Measurements from ENCODE around the gene ITFG2. TPM values are rescaled to one million over a fixed set of nuclear protein-coding genes. Genes with fewer than 3 reads are reported as not detected.

Gene ITFG2
- polyA plus RNA-seq, 1 donor (not counting 4 experiments of a cell fraction or from before 2014, with no cell fraction given), result 13.0 TPM

- no peaks in the 10 kb centered on the region for H4K20me1 ChIP-seq (ENCODE audit: control insufficient read depth, extremely low read depth, insufficient read depth, low read length)
- dilution Hi-C loops (cut with MboI; ENCODE audit: extremely low pct_ligation_motif_present, low sequenced_read_pairs), result no loop called here
- H3K9me1 ChIP-seq (ENCODE audit: control insufficient read depth, extremely low read depth, insufficient read depth, low read length), result no peaks in the 10 kb centered on the region
- H2AFZ ChIP-seq (ENCODE audit: control insufficient read depth, low read length), result no peak overlapping the region
- no peaks in the 10 kb centered on the region for H3K9me3 ChIP-seq (ENCODE audit: control insufficient read depth, low read depth, low read length)
- no peaks in the 10 kb centered on the region for H3K79me2 ChIP-seq (ENCODE audit: control insufficient read depth, insufficient read depth, low read length)
- H3K4me3 ChIP-seq (ENCODE audit: control insufficient read depth in 2 of 3, extremely low read depth in 1 of 3, insufficient read depth in 2 of 3, low read depth in 1 of 3, low read length in 3 of 3), result no peak overlapping the region
- no peak overlapping the region for H3K27ac ChIP-seq (ENCODE audit: control insufficient read depth, insufficient read depth, low read length)
- no peak for FAIRE-seq
- no peak overlapping the region for H3K9ac ChIP-seq (ENCODE audit: control insufficient read depth, extremely low read depth, insufficient read depth, low read length)
- no peak overlapping the region for H3K4me2 ChIP-seq (ENCODE audit: control insufficient read depth, extremely low read depth, insufficient read depth, low read depth, low read length)
- TF ChIP-seq CTCF (optimal IDR thresholded peaks at IDR 0.05 in 1 of 3, IDR thresholded peaks at IDR 0.05 in 1 of 3, conservative IDR thresholded peaks at IDR 0.05 in 1 of 3; ENCODE audit: extremely low read depth in 1 of 3, insufficient read depth in 2 of 3, low read length in 3 of 3) (no peak), EZH2 (IDR thresholded peaks at IDR 0.05; ENCODE audit: low read length) (no peak)
- H3K27me3 ChIP-seq (ENCODE audit: control insufficient read depth, extremely low read depth, insufficient read depth, low read length), result no peaks in the 10 kb centered on the region
- no peaks in the 10 kb centered on the region for H3K4me1 ChIP-seq (ENCODE audit: control insufficient read depth, extremely low read depth, insufficient read depth, low read length)
- DNase-seq (ENCODE audit: low read depth, low spot score), result no peak
- peaks cover 35 to 42% of the 10 kb centered on the region in 2 experiments for H3K36me3 ChIP-seq (ENCODE audit: control insufficient read depth in 2 of 2, extremely low read depth in 1 of 2, insufficient read depth in 2 of 2, low read length in 2 of 2)
Measured at GRCh38 chr12:2824541-2824940, 12.1 kb downstream of the ITFG2 start.

GRCh38 chr12:2825132-2825531 lies 12.7 kb downstream of the ITFG2 start:
- dilution Hi-C loops (cut with MboI; ENCODE audit: extremely low pct_ligation_motif_present, low sequenced_read_pairs), result no loop called here
- H3K4me2 ChIP-seq (ENCODE audit: control insufficient read depth, extremely low read depth, insufficient read depth, low read depth, low read length), result no peak overlapping the region
- H4K20me1 ChIP-seq (ENCODE audit: control insufficient read depth, extremely low read depth, insufficient read depth, low read length), result no peaks in the 10 kb centered on the region
- no peak overlapping the region for H3K4me3 ChIP-seq (ENCODE audit: control insufficient read depth in 2 of 3, extremely low read depth in 1 of 3, insufficient read depth in 2 of 3, low read depth in 1 of 3, low read length in 3 of 3)
- H3K36me3 ChIP-seq (ENCODE audit: control insufficient read depth in 2 of 2, extremely low read depth in 1 of 2, insufficient read depth in 2 of 2, low read length in 2 of 2), result peaks cover 29 to 40% of the 10 kb centered on the region in 2 experiments
- DNase-seq (ENCODE audit: low read depth, low spot score), result no peak
- H3K79me2 ChIP-seq (ENCODE audit: control insufficient read depth, insufficient read depth, low read length), result no peaks in the 10 kb centered on the region
- H3K27ac ChIP-seq (ENCODE audit: control insufficient read depth, insufficient read depth, low read length), result no peak overlapping the region
- H3K9me1 ChIP-seq (ENCODE audit: control insufficient read depth, extremely low read depth, insufficient read depth, low read length), result no peaks in the 10 kb centered on the region
- H3K4me1 ChIP-seq (ENCODE audit: control insufficient read depth, extremely low read depth, insufficient read depth, low read length), result no peaks in the 10 kb centered on the region
- no peaks in the 10 kb centered on the region for H3K27me3 ChIP-seq (ENCODE audit: control insufficient read depth, extremely low read depth, insufficient read depth, low read length)
- FAIRE-seq, result no peak
- no peak overlapping the region for H3K9ac ChIP-seq (ENCODE audit: control insufficient read depth, extremely low read depth, insufficient read depth, low read length)
- no peaks in the 10 kb centered on the region for H3K9me3 ChIP-seq (ENCODE audit: control insufficient read depth, low read depth, low read length)
- H2AFZ ChIP-seq (ENCODE audit: control insufficient read depth, low read length), result no peak overlapping the region
- TF ChIP-seq EZH2 (IDR thresholded peaks at IDR 0.05; ENCODE audit: low read length) (no peak), CTCF (optimal IDR thresholded peaks at IDR 0.05 in 1 of 3, IDR thresholded peaks at IDR 0.05 in 1 of 3, conservative IDR thresholded peaks at IDR 0.05 in 1 of 3; ENCODE audit: extremely low read depth in 1 of 3, insufficient read depth in 2 of 3, low read length in 3 of 3) (no peak)
